ENCODE measurements around the gene LSM14B. TPM values are rescaled to one million over a fixed set of nuclear protein-coding genes. Genes with fewer than 3 reads are reported as not detected.

Gene LSM14B
- total RNA-seq, 1 experiment from 2014 or later = 51.3 TPM

GRCh38 chr20:62118113-62119043 lies 3.9 kb upstream of the LSM14B start:
- Histone ChIP-seq H3K27me3 (ENCODE audit: insufficient read depth, low read length) (no peaks in the 10 kb centered on the region), H3K4me3 (replicated peaks in 1 of 2; ENCODE audit: low read depth in 1 of 2, low read length in 2 of 2) (no peak overlapping the region), H3K4me2 (ENCODE audit: low read length) (no peak overlapping the region), H3K79me2 (ENCODE audit: insufficient read depth, low read length) (peaks cover 6% of the 10 kb centered on the region), H2AFZ (ENCODE audit: low read depth, low read length, poor library complexity, severe bottlenecking) (no peak overlapping the region), H3K27ac (ENCODE audit: low read depth, low read length) (no peak overlapping the region), H3K4me1 (ENCODE audit: control insufficient read depth in 1 of 2, insufficient read depth in 2 of 2, low read length in 2 of 2) (peaks cover 8 to 21% of the 10 kb centered on the region in 2 experiments), H3K36me3 (ENCODE audit: control insufficient read depth in 1 of 2, insufficient read depth in 2 of 2, low read length in 2 of 2) (no peaks in the 10 kb centered on the region), H4K20me1 (ENCODE audit: insufficient read depth) (no peaks in the 10 kb centered on the region; the same call in 1 of the 2 replicates), H3K9me2 (ENCODE audit: insufficient read depth) (no peaks in the 10 kb centered on the region), H3K9me3 (ENCODE audit: control insufficient read depth in 1 of 2, insufficient read depth in 1 of 2, low read depth in 1 of 2, low read length in 2 of 2) (no peaks in the 10 kb centered on the region), H3K9ac (ENCODE audit: low read length) (no peak overlapping the region)
- ATAC-seq (no peak), DNase-seq (ENCODE audit: low read depth, low spot score) (no peak)
- intact Hi-C loops (cut with micrococcal nuclease) = no loop called here
- BruUV-seq (replicated peaks) = no TSS peak
- ChIA-PET CTCF (no interaction called here), RAD21 (ENCODE audit: low non-redundant PET in 1 of 2, low total read pairs in 2 of 2, uncharacterized antibody in 2 of 2, unreplicated experiment in 2 of 2) (no interaction called here), POLR2A (no interaction called here)
- no peak for TF ChIP-seq TCF7L2 (IDR thresholded peaks at IDR 0.05; ENCODE audit: borderline replicate concordance, extremely low read depth, insufficient read depth, insufficient read length)
- TF ChIP-seq ZBTB33 (IDR thresholded peaks at IDR 0.05; ENCODE audit: extremely low read depth, insufficient replicate concordance, low read length) = no peak
- no peak for TF ChIP-seq ELF1 (IDR thresholded peaks at IDR 0.05; ENCODE audit: borderline replicate concordance, low read depth)
- no peak for TF ChIP-seq POLR2A (IDR thresholded peaks at IDR 0.05; ENCODE audit: borderline replicate concordance, extremely low read depth, insufficient read depth, insufficient read length)
- no peak for TF ChIP-seq SIN3A (IDR thresholded peaks at IDR 0.05; ENCODE audit: low read depth)
- TF ChIP-seq CEBPB (IDR thresholded peaks at IDR 0.05; ENCODE audit: low read depth) = no peak
- TF ChIP-seq EZH2phosphoT487 (IDR thresholded peaks at IDR 0.05; ENCODE audit: borderline replicate concordance) = no peak
- TF ChIP-seq POLR2AphosphoS5 (IDR thresholded peaks at IDR 0.05; ENCODE audit: low read depth, low read length) = no peak
- no peak for TF ChIP-seq EZH2 (IDR thresholded peaks at IDR 0.05)
- no peak for TF ChIP-seq ZFX (IDR thresholded peaks at IDR 0.05)
- no peak for TF ChIP-seq REST (IDR thresholded peaks at IDR 0.05; ENCODE audit: low read depth)
- no peak for TF ChIP-seq ZNF274 (IDR thresholded peaks at IDR 0.05; ENCODE audit: low read depth, low read length)
- TF ChIP-seq ATF3 (IDR thresholded peaks at IDR 0.05) = no peak
- TF ChIP-seq EGR1 (IDR thresholded peaks at IDR 0.05; ENCODE audit: low read depth) = no peak
- TF ChIP-seq YY1 (IDR thresholded peaks at IDR 0.05; ENCODE audit: extremely low read depth, insufficient replicate concordance, low read depth, low read length) = no peak
- TF ChIP-seq RAD21 (IDR thresholded peaks at IDR 0.05; ENCODE audit: low read depth) = no peak
